Activated CD4-positive, alpha-beta memory T cell treated with anti-CD3 and anti-CD28 coated beads, Interleukin-2, amount 10 ng/mL, durations not matched to agents 7 days and 5 days (primary cell): ENCODE measurements around the gene PPP1R16B. TPM values are rescaled to one million over a fixed set of nuclear protein-coding genes. Genes with fewer than 3 reads are reported as not detected.

Source experiments
- CTCF ChIA-PET: fragments of 350-600 bp; sonication (Branson Sonifier 250); formaldehyde crosslinking; loops from one replicate; lab custom pipeline; 2021; ENCODE audit warnings: antibody characterized with exemption, inconsistent platforms; lab: Charles Lee
- POLR2A ChIA-PET: fragments of 350-600 bp; sonication (Branson Sonifier 250); formaldehyde crosslinking; loops from one replicate; lab custom pipeline; 2021; ENCODE audit warnings: antibody characterized with exemption; lab: Charles Lee
- DNase-seq: peaks from one replicate; pipeline ENCODE4 v3.0.0-alpha.2; 2020
- H3K27ac Mint-ChIP-seq: one replicate; pipeline ENCODE4 v1.8.0; 2021; ENCODE audit warnings: mild to moderate bottlenecking, mixed read lengths
- H3K27me3 Mint-ChIP-seq: one replicate; pipeline ENCODE4 v1.8.0; 2021; ENCODE audit warnings: mixed read lengths
- H3K36me3 Mint-ChIP-seq: one replicate; pipeline ENCODE4 v1.8.0; 2021; ENCODE audit warnings: low read depth, mixed read lengths
- H3K4me1 Mint-ChIP-seq: one replicate; pipeline ENCODE4 v1.8.0; 2021; ENCODE audit warnings: mixed read lengths
- H3K4me3 Mint-ChIP-seq: one replicate; pipeline ENCODE4 v1.8.0; 2021; ENCODE audit warnings: mild to moderate bottlenecking, mixed read lengths
- H3K9me3 Mint-ChIP-seq: one replicate; pipeline ENCODE4 v1.8.0; 2021; ENCODE audit warnings: mixed read lengths
- total RNA-seq, 2 experiments: library from RNA; stranded (reverse); gene quantifications; one replicate each; pipeline ENCODE4 v1.2.3, GENCODE V29; 2021

The PPP1R16B gene
- total RNA-seq, 2 experiments from 2014 or later = 113 to 119 TPM

DNA sequence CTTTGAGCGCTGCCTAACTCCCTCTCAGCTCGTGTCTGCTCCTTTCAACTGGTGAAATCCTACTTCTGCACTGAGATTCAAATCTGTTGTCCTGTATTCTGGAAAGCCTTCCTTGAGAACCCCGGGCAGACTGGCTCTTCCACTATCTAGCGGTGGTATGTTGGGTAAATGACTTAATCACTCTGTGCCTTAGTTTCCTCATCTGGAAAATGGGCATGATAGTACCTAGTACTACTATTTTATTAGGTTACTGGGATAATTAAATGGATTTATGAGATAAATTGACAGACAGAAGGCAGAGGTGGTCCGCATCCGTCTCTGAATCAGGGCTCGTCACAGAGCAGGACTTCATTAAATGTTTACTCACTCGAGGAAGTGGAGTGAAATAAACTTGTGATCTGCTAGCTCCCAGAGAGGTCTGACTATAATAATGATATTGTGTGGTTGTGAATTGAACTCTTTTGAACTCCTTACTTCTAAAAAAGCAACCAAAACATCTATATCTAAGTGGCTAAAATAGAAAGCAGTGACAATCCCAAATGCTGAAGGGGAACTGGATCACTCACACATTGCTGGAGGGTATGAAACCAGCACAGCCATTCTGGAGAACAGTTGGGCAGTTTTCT lies 26.6 kb downstream of the PPP1R16B start:
- Mint-ChIP-seq H3K27me3 (no peaks in the 10 kb centered on the region), H3K9me3 (no peaks in the 10 kb centered on the region), H3K4me3 (no peak overlapping the region), H3K36me3 (peaks cover 69% of the 10 kb centered on the region), H3K27ac (peak overlapping the region; percentile 3), H3K4me1 (peaks cover 67% of the 10 kb centered on the region)
- CTCF ChIA-PET = interaction anchor here (1.7 kb wide), 1 partner anchor 41 kb away, joined by 4 read pairs; no protein-coding TSS in a partner anchor
- DNase-seq = no peak
- POLR2A ChIA-PET = interaction anchor here (0.6 to 1.4 kb wide), 2 partner anchors 10 to 11 kb away, joined by 3 to 4 read pairs; no protein-coding TSS in a partner anchor

DNA sequence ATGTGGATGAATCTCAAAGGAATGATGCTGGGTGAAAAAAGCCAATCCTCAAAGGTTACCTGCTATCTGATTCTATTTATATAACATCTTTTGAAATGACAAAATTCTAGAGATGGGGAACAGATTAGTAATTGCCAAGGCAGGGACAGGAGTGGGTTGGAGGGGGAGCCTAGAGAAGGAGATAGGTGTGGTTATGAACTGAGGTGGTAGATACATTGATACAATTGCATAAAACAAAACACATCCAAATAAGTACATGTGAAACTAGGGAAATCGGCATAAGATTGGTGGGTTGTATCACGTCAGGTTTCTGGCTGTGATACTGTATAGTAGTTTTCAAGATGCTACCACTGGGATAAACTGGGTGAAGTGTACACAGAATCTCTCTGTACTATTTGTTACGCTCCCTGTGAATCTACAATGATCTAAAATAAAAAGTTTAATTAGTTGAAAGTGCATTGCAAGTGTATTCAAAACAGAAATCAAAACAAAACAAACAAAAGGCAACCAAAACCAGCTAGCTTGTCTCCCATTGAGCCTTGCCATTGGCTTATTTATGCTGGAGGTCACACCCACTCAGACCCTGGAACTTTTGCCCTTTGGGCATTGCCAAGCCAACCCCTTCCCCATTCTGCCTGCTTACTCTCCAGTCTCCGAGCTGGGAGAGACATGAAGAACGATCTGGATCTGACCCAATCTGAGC lies 27.8 kb downstream of the PPP1R16B start:
- no peaks in the 10 kb centered on the region for H3K27me3 Mint-ChIP-seq
- peak overlapping the region; percentile 63 for H3K27ac Mint-ChIP-seq
- H3K4me1 Mint-ChIP-seq = peaks cover 55% of the 10 kb centered on the region
- POLR2A ChIA-PET = interaction anchor here (0.8 to 2.3 kb wide), 6 partner anchors 10 to 60 kb away, joined by 3 to 7 read pairs (median 4); no protein-coding TSS in a partner anchor
- no peak overlapping the region for H3K4me3 Mint-ChIP-seq
- H3K36me3 Mint-ChIP-seq = peaks cover 62% of the 10 kb centered on the region
- CTCF ChIA-PET = interaction anchor here (1.4 kb wide), 1 partner anchor 10 kb away, joined by 4 read pairs; no protein-coding TSS in a partner anchor
- no peaks in the 10 kb centered on the region for H3K9me3 Mint-ChIP-seq
- DNase-seq = no peak

DNA sequence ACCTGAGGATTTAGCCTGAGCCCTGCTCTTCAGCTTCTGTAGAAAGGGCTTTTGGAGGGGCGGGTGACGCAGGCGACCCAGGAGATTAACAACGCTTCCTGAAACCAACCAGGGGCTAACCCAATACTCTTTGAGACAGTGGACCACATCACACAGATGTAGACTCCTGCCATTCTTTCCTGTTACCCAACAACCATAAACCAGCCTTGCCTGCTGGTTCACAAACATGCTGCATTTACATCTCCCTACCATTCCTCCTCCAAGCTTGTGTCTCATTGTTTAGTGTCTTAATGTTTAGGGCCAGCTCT lies 28.3 kb downstream of the PPP1R16B start:
- H3K9me3 Mint-ChIP-seq = no peaks in the 10 kb centered on the region
- no peaks in the 10 kb centered on the region for H3K27me3 Mint-ChIP-seq
- H3K4me3 Mint-ChIP-seq = no peak overlapping the region

DNA sequence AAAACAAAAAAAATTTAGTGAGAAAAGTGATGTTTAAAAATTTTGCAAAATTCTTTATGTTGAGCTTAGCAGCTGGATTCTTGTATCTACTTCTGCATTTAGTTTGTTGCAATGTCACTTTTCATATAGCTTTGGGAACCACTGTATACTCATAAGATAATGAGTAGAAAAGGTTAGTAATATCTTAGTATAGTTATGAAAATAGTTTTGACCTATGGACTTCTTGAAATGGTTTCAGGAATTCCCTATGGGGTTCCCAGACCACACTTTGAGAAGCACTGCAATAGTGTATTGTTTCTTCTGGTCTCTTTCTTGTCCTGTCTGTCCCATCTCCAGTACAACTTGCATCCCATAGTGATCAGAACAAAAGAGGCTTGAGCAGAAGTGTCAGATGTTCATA lies 29.4 kb downstream of the PPP1R16B start:
- Mint-ChIP-seq H3K9me3 (no peaks in the 10 kb centered on the region), H3K27ac (peak overlapping the region; percentile 8), H3K36me3 (peaks cover 64% of the 10 kb centered on the region), H3K4me3 (no peak overlapping the region), H3K27me3 (no peaks in the 10 kb centered on the region), H3K4me1 (peaks cover 50% of the 10 kb centered on the region)
- CTCF ChIA-PET = interaction anchor here (1.4 kb wide), 1 partner anchor 8 kb away, joined by 4 read pairs; no protein-coding TSS in a partner anchor
- no peak for DNase-seq
- POLR2A ChIA-PET = interaction anchor here (1.5 to 2.3 kb wide), 5 partner anchors 24 to 58 kb away, joined by 4 to 7 read pairs (median 5); no protein-coding TSS in a partner anchor

More for the DNA sequence above, 28.3 kb downstream of the PPP1R16B start:
- DNase-seq = no peak
- Mint-ChIP-seq H3K4me1 (peaks cover 51% of the 10 kb centered on the region), H3K27ac (peak overlapping the region; percentile 63), H3K36me3 (peaks cover 64% of the 10 kb centered on the region)
- ChIA-PET POLR2A (interaction anchor here (0.8 to 2.3 kb wide), 7 partner anchors 10 to 59 kb away, joined by 3 to 7 read pairs (median 4); no protein-coding TSS in a partner anchor), CTCF (interaction anchor here (1.4 kb wide), 1 partner anchor 9 kb away, joined by 4 read pairs; no protein-coding TSS in a partner anchor)

DNA sequence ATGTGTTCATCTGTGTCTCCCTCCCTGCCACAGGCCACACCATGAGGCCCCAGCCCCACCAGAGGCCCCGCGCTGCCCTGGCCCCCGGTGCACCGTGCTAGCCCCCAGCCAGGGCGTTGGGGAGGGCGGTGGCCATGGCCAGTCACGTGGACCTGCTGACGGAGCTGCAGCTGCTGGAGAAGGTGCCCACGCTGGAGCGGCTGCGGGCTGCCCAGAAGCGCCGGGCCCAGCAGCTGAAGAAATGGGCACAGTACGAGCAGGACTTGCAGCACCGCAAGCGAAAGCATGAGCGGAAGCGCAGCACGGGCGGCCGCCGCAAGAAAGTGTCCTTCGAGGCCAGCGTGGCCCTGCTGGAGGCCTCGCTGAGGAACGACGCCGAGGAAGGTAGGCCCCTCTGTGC lies 30.3 kb downstream of the PPP1R16B start:
- no peak overlapping the region for H3K27ac Mint-ChIP-seq
- no peak overlapping the region for H3K4me3 Mint-ChIP-seq
- no peaks in the 10 kb centered on the region for H3K27me3 Mint-ChIP-seq
- H3K9me3 Mint-ChIP-seq = no peaks in the 10 kb centered on the region
- peaks cover 53% of the 10 kb centered on the region for H3K4me1 Mint-ChIP-seq
- POLR2A ChIA-PET = interaction anchor here (2.3 to 4.3 kb wide), 2 partner anchors 30 to 37 kb away, joined by 7 to 17 read pairs; partner anchors contain the start of gene PPP1R16B
- H3K36me3 Mint-ChIP-seq = peaks cover 63% of the 10 kb centered on the region
- no peak for DNase-seq
- CTCF ChIA-PET = interaction anchor here (1.2 kb wide), 1 partner anchor 29 kb away, joined by 5 read pairs; no protein-coding TSS in a partner anchor

DNA sequence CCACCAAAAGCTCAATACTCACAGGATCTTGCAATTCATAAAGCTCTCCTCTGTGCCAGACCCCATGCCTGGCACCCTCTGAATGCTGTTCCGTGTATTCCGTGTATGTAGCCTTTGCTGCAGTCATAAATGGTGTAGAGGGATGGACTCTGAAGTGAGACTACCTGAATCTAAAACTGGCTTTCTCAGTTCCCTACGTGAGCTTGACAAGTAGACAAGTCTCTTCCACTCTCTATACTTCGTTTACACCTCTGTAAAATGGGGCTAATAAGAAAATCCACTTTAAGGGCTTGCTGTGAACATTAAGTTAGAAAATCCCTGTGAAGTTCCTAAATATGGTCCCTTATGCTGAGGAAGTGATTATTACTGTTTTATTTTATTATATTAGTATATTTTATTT lies 31.5 kb downstream of the PPP1R16B start:
- CTCF ChIA-PET = interaction anchor here (1.2 kb wide), 1 partner anchor 30 kb away, joined by 5 read pairs; no protein-coding TSS in a partner anchor
- Mint-ChIP-seq H3K27ac (no peak overlapping the region), H3K4me3 (no peak overlapping the region), H3K4me1 (peaks cover 53% of the 10 kb centered on the region), H3K36me3 (peaks cover 56% of the 10 kb centered on the region), H3K27me3 (no peaks in the 10 kb centered on the region), H3K9me3 (no peaks in the 10 kb centered on the region)
- DNase-seq = no peak
- POLR2A ChIA-PET = interaction anchor here (4.3 kb wide), 1 partner anchor 31 kb away, joined by 17 read pairs; the partner anchor contains the start of gene PPP1R16B

DNA sequence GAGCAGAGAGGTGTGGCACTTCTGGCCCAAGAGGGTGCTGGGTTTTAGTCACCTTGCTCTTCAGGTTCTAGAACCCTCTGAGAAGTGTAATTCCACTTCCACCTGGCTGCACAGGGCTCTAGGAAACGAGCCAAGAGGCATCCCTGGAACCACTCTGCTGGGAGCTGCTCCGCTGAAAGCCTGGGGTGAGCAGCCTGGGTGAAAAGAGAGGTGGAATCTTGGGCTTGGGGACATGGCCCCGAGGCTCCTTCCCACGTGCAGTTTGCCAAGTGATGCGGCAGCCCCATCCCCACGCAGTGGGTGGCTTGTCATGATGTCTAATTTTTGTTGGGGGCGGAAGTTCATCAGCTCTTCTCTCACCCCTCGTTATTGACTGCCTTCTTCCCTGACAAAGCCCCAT lies 32.8 kb downstream of the PPP1R16B start:
- Mint-ChIP-seq H3K27ac (peak overlapping the region; percentile 31), H3K27me3 (no peaks in the 10 kb centered on the region)
- POLR2A ChIA-PET = interaction anchor here (1.0 to 4.3 kb wide), 2 partner anchors 16 to 33 kb away, joined by 3 to 17 read pairs; partner anchors contain the start of gene PPP1R16B

DNA sequence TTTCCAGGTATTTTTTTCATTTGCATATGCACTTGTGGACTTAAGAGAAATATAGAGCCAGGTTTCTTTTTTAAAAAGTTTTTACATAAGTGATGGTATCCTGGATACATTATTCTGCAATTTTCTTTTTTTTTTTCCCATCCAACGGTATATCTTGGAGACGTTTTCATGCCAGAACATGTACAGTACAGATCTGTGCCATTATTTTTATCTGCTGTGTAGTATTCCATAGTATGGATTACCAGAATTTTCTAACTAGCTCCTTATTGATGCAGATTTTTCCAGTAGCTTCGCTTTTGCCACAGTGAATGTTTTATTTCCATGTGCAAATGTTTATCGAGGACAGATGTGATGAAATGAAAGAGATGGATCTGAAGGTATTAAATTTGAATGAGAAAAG lies 34.1 kb downstream of the PPP1R16B start:
- Mint-ChIP-seq H3K27me3 (no peaks in the 10 kb centered on the region), H3K9me3 (no peaks in the 10 kb centered on the region), H3K36me3 (peaks cover 54% of the 10 kb centered on the region), H3K4me1 (peaks cover 56% of the 10 kb centered on the region), H3K27ac (peak overlapping the region; percentile 54), H3K4me3 (no peak overlapping the region)
- CTCF ChIA-PET = interaction anchor here (1.3 to 1.6 kb wide), 2 partner anchors 30 to 55 kb away, joined by 3 read pairs; no protein-coding TSS in a partner anchor
- no peak for DNase-seq
- POLR2A ChIA-PET = interaction anchor here (1.9 to 5.3 kb wide), 3 partner anchors 23 to 34 kb away, joined by 6 to 57 read pairs (median 17); partner anchors contain the start of gene PPP1R16B

More for the DNA sequence above, 32.8 kb downstream of the PPP1R16B start:
- H3K9me3 Mint-ChIP-seq = no peaks in the 10 kb centered on the region
- H3K36me3 Mint-ChIP-seq = peaks cover 50% of the 10 kb centered on the region
- CTCF ChIA-PET = no interaction called here
- peaks cover 54% of the 10 kb centered on the region for H3K4me1 Mint-ChIP-seq
- DNase-seq = no peak
- H3K4me3 Mint-ChIP-seq = no peak overlapping the region

DNA sequence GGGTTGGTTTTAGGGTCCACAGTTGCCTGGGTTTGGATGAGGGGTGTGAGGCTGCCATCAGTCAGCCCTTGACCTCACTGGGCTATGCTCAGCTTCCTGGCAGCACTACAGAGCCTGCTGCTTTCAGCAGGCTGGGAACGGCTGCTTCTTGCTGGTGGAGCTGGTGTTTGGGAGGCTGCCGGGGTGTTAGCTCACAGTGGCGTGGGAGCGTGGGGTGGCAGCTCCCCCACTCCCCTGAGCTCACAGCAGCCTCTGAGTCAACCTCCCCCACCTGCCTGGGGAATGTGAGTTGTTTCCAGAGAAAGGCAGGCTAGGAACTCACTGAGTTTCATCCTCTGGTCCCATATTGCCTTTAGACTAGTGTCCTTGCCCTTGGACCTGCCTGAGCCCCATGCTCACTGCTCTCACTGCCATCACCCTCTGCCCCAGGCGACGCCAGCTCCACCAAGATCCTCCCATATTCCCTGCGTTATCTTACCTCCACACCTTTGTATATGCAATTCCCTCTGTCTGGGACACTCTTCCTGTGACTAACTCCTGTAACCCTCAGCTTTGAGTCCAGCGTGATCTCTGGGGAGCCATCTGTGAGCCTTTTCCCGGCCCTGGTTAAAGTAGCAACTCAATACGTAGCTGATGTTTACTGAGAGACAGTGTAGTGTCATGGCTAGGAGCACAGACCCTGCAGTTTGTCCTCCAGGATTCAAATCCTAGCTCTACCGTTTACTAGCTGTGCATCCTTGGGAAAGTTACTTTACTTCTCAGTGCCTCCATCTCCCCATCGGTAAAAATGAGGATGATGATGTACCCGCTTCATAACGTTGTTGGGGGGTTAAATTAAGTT lies 34.8 kb downstream of the PPP1R16B start:
- peaks cover 59% of the 10 kb centered on the region for H3K4me1 Mint-ChIP-seq
- H3K27ac Mint-ChIP-seq = peak overlapping the region; percentile 36
- no peaks in the 10 kb centered on the region for H3K27me3 Mint-ChIP-seq
- H3K9me3 Mint-ChIP-seq = no peaks in the 10 kb centered on the region
- no peak for DNase-seq
- peaks cover 56% of the 10 kb centered on the region for H3K36me3 Mint-ChIP-seq
- POLR2A ChIA-PET = interaction anchor here (1.9 to 5.3 kb wide), 3 partner anchors 22 to 34 kb away, joined by 6 to 60 read pairs (median 57); partner anchors contain the start of gene PPP1R16B
- no peak overlapping the region for H3K4me3 Mint-ChIP-seq
- CTCF ChIA-PET = interaction anchor here (1.3 to 1.6 kb wide), 3 partner anchors 31 to 55 kb away, joined by 3 read pairs; no protein-coding TSS in a partner anchor

DNA sequence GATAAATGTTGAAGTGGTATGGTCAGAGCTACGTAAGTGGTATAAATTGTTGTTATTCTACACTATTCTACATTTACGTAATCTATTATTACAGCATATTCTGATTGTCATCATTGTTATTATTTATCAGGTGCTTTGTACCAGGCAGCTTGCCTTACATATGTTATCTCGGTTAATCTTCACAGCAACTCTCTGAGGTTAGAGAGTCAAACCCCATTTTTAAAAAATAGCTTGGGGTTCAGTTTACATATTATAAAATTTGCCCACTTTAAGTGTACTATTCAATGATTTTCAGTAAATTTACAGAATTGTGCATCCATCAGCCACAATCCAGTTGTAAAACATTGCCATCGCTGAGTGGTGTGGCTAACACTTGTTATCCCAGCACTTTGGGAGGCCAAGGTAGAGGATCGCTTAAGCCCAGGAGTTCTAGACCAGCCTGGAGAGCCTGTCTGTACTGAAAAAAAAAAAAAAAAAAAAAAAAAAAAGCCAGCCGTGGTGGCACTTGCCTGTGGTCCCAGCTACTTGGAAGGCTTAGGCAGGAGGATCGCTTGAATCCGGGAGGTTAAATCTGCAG lies 35.5 kb downstream of the PPP1R16B start:
- peaks cover 62% of the 10 kb centered on the region for H3K36me3 Mint-ChIP-seq

DNA sequence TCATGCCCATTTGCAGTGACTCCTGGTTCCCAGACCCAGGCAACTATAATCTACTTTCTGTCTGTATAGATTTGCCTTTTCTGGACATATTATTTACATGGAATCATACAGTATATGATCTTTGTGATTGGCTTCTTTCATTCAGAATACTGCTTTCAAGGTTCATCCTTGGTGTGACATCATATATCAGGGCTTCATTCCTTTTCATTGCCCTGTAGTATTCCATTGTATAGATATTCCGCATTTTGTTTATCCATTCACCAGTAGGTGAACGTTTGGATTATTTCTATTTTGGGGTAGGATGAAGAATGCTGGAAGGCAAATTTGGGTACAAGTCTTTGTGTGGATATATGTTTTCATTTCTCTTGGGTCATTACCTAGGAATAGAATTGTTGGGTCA lies 36.1 kb downstream of the PPP1R16B start:
- Mint-ChIP-seq H3K4me3 (peak overlapping the region; percentile 49), H3K27ac (peak overlapping the region; percentile 80), H3K9me3 (no peaks in the 10 kb centered on the region), H3K27me3 (no peaks in the 10 kb centered on the region), H3K4me1 (peaks cover 69% of the 10 kb centered on the region), H3K36me3 (peaks cover 65% of the 10 kb centered on the region)
- CTCF ChIA-PET = interaction anchor here (1.5 kb wide), 1 partner anchor 52 kb away, joined by 3 read pairs; no protein-coding TSS in a partner anchor
- no peak for DNase-seq
- POLR2A ChIA-PET = interaction anchor here (1.3 to 5.3 kb wide), 6 partner anchors 10 to 52 kb away, joined by 3 to 60 read pairs (median 6); partner anchors contain the start of gene PPP1R16B

More for the DNA sequence above, 35.5 kb downstream of the PPP1R16B start:
- CTCF ChIA-PET = interaction anchor here (1.3 to 1.6 kb wide), 3 partner anchors 32 to 54 kb away, joined by 3 read pairs; no protein-coding TSS in a partner anchor
- POLR2A ChIA-PET = interaction anchor here (1.5 to 5.3 kb wide), 4 partner anchors 9 to 35 kb away, joined by 4 to 60 read pairs (median 32); partner anchors contain the start of gene PPP1R16B
- Mint-ChIP-seq H3K4me1 (peaks cover 66% of the 10 kb centered on the region), H3K27ac (peak overlapping the region; percentile 36), H3K9me3 (no peaks in the 10 kb centered on the region), H3K27me3 (no peaks in the 10 kb centered on the region), H3K4me3 (peak overlapping the region; percentile 49)
- DNase-seq = no peak
